ENCODE results near the gene ASCC1.

DNA sequence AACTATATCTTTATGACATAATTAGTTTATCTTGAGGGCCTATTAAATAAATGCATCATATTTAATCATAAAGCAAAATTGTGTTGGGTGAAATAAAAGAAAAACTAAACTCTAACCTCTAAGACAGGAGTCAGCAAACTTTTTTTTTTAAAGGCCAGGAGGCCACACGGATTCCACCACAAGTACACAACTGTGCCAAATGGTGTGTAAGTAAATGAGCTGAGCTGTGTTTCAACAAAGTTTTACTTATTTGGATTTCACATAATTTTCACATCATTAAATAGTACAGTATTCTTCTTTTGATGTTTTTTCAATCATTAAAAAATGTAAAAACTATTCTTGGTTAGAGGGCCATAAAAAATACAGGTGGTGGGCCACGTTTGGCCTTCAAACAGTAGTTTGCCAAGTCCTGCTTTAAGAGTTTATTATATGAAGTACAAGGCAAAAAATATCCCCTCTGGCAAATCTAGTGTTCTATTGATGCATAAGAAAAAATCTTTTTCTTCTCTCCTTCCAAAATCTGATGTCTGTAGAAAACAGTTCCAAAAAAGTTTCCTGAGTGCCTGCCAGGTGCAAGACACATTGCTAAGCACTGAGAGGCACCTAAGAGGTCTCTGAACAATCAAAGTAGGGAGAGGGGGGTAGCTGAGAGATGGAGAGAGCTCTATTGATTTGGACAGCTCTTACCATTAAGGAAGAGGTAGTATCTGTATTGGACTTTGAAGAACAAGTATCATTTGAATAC is 101.2 kb downstream of the ASCC1 start:
- TF ChIP-seq POLR2AphosphoS5 (IDR thresholded peaks at IDR 0.05), result no peak
- TF ChIP-seq, protein P1, sequence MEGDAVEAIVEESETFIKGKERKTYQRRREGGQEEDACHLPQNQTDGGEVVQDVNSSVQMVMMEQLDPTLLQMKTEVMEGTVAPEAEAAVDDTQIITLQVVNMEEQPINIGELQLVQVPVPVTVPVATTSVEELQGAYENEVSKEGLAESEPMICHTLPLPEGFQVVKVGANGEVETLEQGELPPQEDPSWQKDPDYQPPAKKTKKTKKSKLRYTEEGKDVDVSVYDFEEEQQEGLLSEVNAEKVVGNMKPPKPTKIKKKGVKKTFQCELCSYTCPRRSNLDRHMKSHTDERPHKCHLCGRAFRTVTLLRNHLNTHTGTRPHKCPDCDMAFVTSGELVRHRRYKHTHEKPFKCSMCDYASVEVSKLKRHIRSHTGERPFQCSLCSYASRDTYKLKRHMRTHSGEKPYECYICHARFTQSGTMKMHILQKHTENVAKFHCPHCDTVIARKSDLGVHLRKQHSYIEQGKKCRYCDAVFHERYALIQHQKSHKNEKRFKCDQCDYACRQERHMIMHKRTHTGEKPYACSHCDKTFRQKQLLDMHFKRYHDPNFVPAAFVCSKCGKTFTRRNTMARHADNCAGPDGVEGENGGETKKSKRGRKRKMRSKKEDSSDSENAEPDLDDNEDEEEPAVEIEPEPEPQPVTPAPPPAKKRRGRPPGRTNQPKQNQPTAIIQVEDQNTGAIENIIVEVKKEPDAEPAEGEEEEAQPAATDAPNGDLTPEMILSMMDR (IDR thresholded peaks at IDR 0.05), result no peak
